Loucy (cell line): ENCODE results near the gene KPRP.

ENCODE experiments used
- H2AFZ ChIP-seq: fragments of 200-600 bp; sonication (generic); 2 replicates; pipeline ENCODE4 v1.6.0; 2016; ENCODE audit warnings: antibody characterized with exemption, mild to moderate bottlenecking, low read length, moderate library complexity
- H3F3A ChIP-seq: fragments of 200-600 bp; 2 replicates; pipeline ENCODE4 v1.6.0; 2016; ENCODE audit warnings: antibody characterized with exemption, low read depth, mild to moderate bottlenecking
- H3K27me3 ChIP-seq: fragments of 200-600 bp; sonication (generic); 2 replicates; pipeline ENCODE4 v1.6.1; 2014; ENCODE audit warnings: low read length, mild to moderate bottlenecking; ENCODE audit not compliant: insufficient read depth, poor library complexity, severe bottlenecking
- H3K36me3 ChIP-seq: fragments of 200-600 bp; sonication (generic); 2 replicates; pipeline ENCODE4 v1.6.1; 2016; ENCODE audit warnings: low read length; ENCODE audit not compliant: insufficient read depth
- H3K4me1 ChIP-seq: fragments of 200-600 bp; sonication (generic); 2 replicates; pipeline ENCODE4 v1.5.1; 2014; ENCODE audit warnings: low read length, mild to moderate bottlenecking; ENCODE audit not compliant: insufficient read depth, poor library complexity, severe bottlenecking
- H3K4me2 ChIP-seq: fragments of 200-600 bp; sonication (generic); 2 replicates; pipeline ENCODE4 v1.6.0; 2014; ENCODE audit warnings: antibody characterized with exemption, low read length, low read depth, mild to moderate bottlenecking; ENCODE audit not compliant: poor library complexity, severe bottlenecking
- H3K4me3 ChIP-seq: fragments of 200-600 bp; sonication (generic); 2 replicates; pipeline ENCODE4 v1.5.1; 2014; ENCODE audit warnings: low read length, mild to moderate bottlenecking, mixed read lengths; ENCODE audit not compliant: poor library complexity, severe bottlenecking
- H3K79me2 ChIP-seq: fragments of 200-600 bp; sonication (generic); 2 replicates; pipeline ENCODE4 v1.6.1; 2014; ENCODE audit warnings: low read length; ENCODE audit not compliant: insufficient read depth
- H3K9ac ChIP-seq: fragments of 200-600 bp; sonication (generic); 2 replicates; pipeline ENCODE4 v1.6.0; 2014; ENCODE audit warnings: mild to moderate bottlenecking, low read depth, low read length, moderate library complexity; ENCODE audit not compliant: poor library complexity, severe bottlenecking
- H3K9me2 ChIP-seq: fragments of 200-600 bp; sonication (generic); replicated peaks from 2 replicates; pipeline ENCODE4 v1.6.1; 2016; ENCODE audit warnings: low read depth, low read length, mixed read lengths
- H3K9me3 ChIP-seq: fragments of 200-600 bp; sonication (generic); 2 replicates; pipeline ENCODE4 v1.6.1; 2014; ENCODE audit warnings: mild to moderate bottlenecking, antibody characterized with exemption, low read length, low read depth; ENCODE audit not compliant: insufficient read depth
- H4K20me1 ChIP-seq: fragments of 200-600 bp; sonication (generic); 2 replicates; pipeline ENCODE4 v1.6.0; 2014; ENCODE audit warnings: antibody characterized with exemption, low read length, mild to moderate bottlenecking; ENCODE audit not compliant: insufficient read depth, poor library complexity, severe bottlenecking
- CTCF ChIP-seq: fragments of 200-600 bp; sonication (generic); conservative IDR thresholded peaks from 2 replicates; pipeline ENCODE4 v1.5.1; 2014; ENCODE audit warnings: mild to moderate bottlenecking, antibody characterized with exemption, low read length
- EZH2phosphoT487 ChIP-seq: fragments of 200-600 bp; IDR thresholded peaks from 2 replicates; pipeline ENCODE4 v1.6.1; 2018; ENCODE audit warnings: antibody characterized with exemption, mild to moderate bottlenecking, moderate library complexity, borderline replicate concordance

KPRP gene

GRCh38 chr1:152761609-152762213 lies 3.9 kb downstream of the KPRP start:
- Histone ChIP-seq H3K4me1 (no peaks in the 10 kb centered on the region), H3K9me2 (no peaks in the 10 kb centered on the region), H3K79me2 (no peaks in the 10 kb centered on the region), H3K36me3 (no peaks in the 10 kb centered on the region), H4K20me1 (no peaks in the 10 kb centered on the region), H2AFZ (no peak overlapping the region), H3K27me3 (no peaks in the 10 kb centered on the region), H3K4me3 (no peak overlapping the region), H3K4me2 (no peak overlapping the region), H3K9me3 (no peaks in the 10 kb centered on the region), H3F3A (no peaks in the 10 kb centered on the region), H3K9ac (no peak overlapping the region)
- TF ChIP-seq CTCF = no peak
- TF ChIP-seq EZH2phosphoT487 = no peak

- Histone ChIP-seq H3K79me2 (no peaks in the 10 kb centered on the region), H3K36me3 (no peaks in the 10 kb centered on the region), H3K9ac (no peak overlapping the region), H3K27me3 (no peaks in the 10 kb centered on the region), H2AFZ (no peak overlapping the region), H3K4me3 (no peak overlapping the region), H3K4me1 (no peaks in the 10 kb centered on the region), H4K20me1 (no peaks in the 10 kb centered on the region), H3K4me2 (no peak overlapping the region), H3K9me2 (no peaks in the 10 kb centered on the region), H3F3A (no peaks in the 10 kb centered on the region), H3K9me3 (no peaks in the 10 kb centered on the region)
- no peak for TF ChIP-seq EZH2phosphoT487
- no peak for TF ChIP-seq CTCF
Measured at GRCh38 chr1:152768847-152769533, 11.2 kb downstream of the KPRP start.

GRCh38 chr1:152770411-152770810 lies 12.6 kb downstream of the KPRP start:
- no peaks in the 10 kb centered on the region for H3K79me2 ChIP-seq
- H3K4me1 ChIP-seq = no peaks in the 10 kb centered on the region
- no peaks in the 10 kb centered on the region for H3K9me2 ChIP-seq
- no peaks in the 10 kb centered on the region for H3K27me3 ChIP-seq
- no peak overlapping the region for H3K4me3 ChIP-seq
- no peaks in the 10 kb centered on the region for H3K9me3 ChIP-seq
- no peaks in the 10 kb centered on the region for H3F3A ChIP-seq
- no peaks in the 10 kb centered on the region for H3K36me3 ChIP-seq
- H3K4me2 ChIP-seq = no peak overlapping the region
- TF ChIP-seq CTCF (no peak), EZH2phosphoT487 (no peak)
- no peaks in the 10 kb centered on the region for H4K20me1 ChIP-seq
- H3K9ac ChIP-seq = no peak overlapping the region
- no peak overlapping the region for H2AFZ ChIP-seq
